ENCODE data around the gene FRMPD1.

- TF ChIP-seq POLR2A (IDR thresholded peaks at IDR 0.05; ENCODE audit: low read length) (no peak), GATA1 (IDR thresholded peaks at IDR 0.05; ENCODE audit: low read depth, low read length) (no peak)
Observed at GRCh38 chr9:37730839-37731238, 80.1 kb downstream of the FRMPD1 start.

Data from erythroblast (primary cell).